IMR-90 (cell line): ENCODE measurements around the gene FITM2. TPM values are rescaled to one million over a fixed set of nuclear protein-coding genes. Genes with fewer than 3 reads are reported as not detected.

Source experiments
- ATAC-seq: fragments of 200-7000 bp; cut with Tn5 transposase; 2 replicates; pipeline ENCODE4 v1.9.1; 2020; ENCODE audit warnings: low read depth, mild to moderate bottlenecking, moderate library complexity
- BruUV-seq: library from RNA; stranded (reverse); fragments of 400-500 nt; replicated peaks from 2 replicates; lab custom pipeline; 2021; lab: Mats Ljungman, UMichigan
- CTCF ChIA-PET: fragments of 300-600 bp; formaldehyde crosslinking; extraction: SDS; loops from one replicate; lab custom pipeline; 2021; ENCODE audit warnings: antibody characterized with exemption; lab: Yijun Ruan, JAX
- POLR2A ChIA-PET: fragments of 300-600 bp; sonication (Branson Sonifier 250); formaldehyde crosslinking; loops from one replicate; lab custom pipeline; 2022; ENCODE audit warnings: antibody characterized with exemption; ENCODE audit not compliant: unreplicated experiment; lab: Charles Lee
- DNase-seq: peaks from one replicate; pipeline ENCODE4 v3.0.0; 2013
- H2AFZ ChIP-seq: replicated peaks from 2 replicates; pipeline ENCODE3; 2013; ENCODE audit warnings: low read length, mild to moderate bottlenecking; ENCODE audit not compliant: poor library complexity
- H2AK5ac ChIP-seq: 2 replicates; pipeline ENCODE4 v1.6.1; 2013; ENCODE audit warnings: low read depth, low read length, inconsistent platforms
- H2AK9ac ChIP-seq: replicated peaks from 2 replicates; pipeline ENCODE3; 2013; ENCODE audit warnings: mild to moderate bottlenecking, low read depth, low read length, moderate library complexity; ENCODE audit not compliant: poor library complexity
- H2BK120ac ChIP-seq: 2 replicates; pipeline ENCODE4 v1.6.1; 2013; ENCODE audit warnings: low read depth, low read length, inconsistent platforms
- H2BK15ac ChIP-seq: 3 replicates; pipeline ENCODE4 v1.6.1; 2013; ENCODE audit warnings: low read depth, low read length, inconsistent platforms
- H2BK20ac ChIP-seq: 2 replicates; pipeline ENCODE4 v1.6.1; 2013; ENCODE audit warnings: low read depth, mild to moderate bottlenecking, inconsistent platforms, low read length, moderate library complexity
- H2BK5ac ChIP-seq: 2 replicates; pipeline ENCODE4 v1.6.1; 2013; ENCODE audit warnings: mild to moderate bottlenecking, low read depth, low read length, inconsistent platforms; ENCODE audit not compliant: poor library complexity, severe bottlenecking
- H3K14ac ChIP-seq: replicated peaks from 2 replicates; pipeline ENCODE4 v1.6.1; 2013; ENCODE audit warnings: low read depth, low read length, inconsistent platforms
- H3K18ac ChIP-seq: 2 replicates; pipeline ENCODE4 v1.6.1; 2013; ENCODE audit warnings: low read depth, low read length, control low read depth
- H3K23ac ChIP-seq: 2 replicates; pipeline ENCODE4 v1.6.1; 2013; ENCODE audit warnings: low read depth, low read length, inconsistent platforms
- H3K27ac ChIP-seq: 2 replicates; pipeline ENCODE4 v1.5.1; 2013; ENCODE audit warnings: mild to moderate bottlenecking, control low read depth, low read length; ENCODE audit not compliant: insufficient read depth
- H3K27me3 ChIP-seq: 2 replicates; pipeline ENCODE4 v1.6.1; 2013; ENCODE audit warnings: low read length; ENCODE audit not compliant: control insufficient read depth, insufficient read depth
- H3K36me3 ChIP-seq: 2 replicates; pipeline ENCODE4 v1.6.1; 2013; ENCODE audit warnings: low read length, mixed read lengths; ENCODE audit not compliant: control insufficient read depth, insufficient read depth
- H3K4ac ChIP-seq: 2 replicates; pipeline ENCODE4 v1.6.1; 2013; ENCODE audit warnings: low read depth, low read length, inconsistent platforms
- H3K4me1 ChIP-seq: 2 replicates; pipeline ENCODE4 v1.6.1; 2013; ENCODE audit warnings: low read length, mixed read lengths; ENCODE audit not compliant: control insufficient read depth, insufficient read depth
- H3K4me2 ChIP-seq: 2 replicates; pipeline ENCODE4 v1.6.1; 2013; ENCODE audit warnings: low read depth, mild to moderate bottlenecking, control low read depth, low read length, moderate library complexity
- H3K4me3 ChIP-seq: 2 replicates; pipeline ENCODE4 v1.5.1; 2013; ENCODE audit warnings: low read depth, mild to moderate bottlenecking, control low read depth, low read length, moderate library complexity; ENCODE audit not compliant: insufficient read depth
- H3K56ac ChIP-seq: 2 replicates; pipeline ENCODE4 v1.6.1; 2013; ENCODE audit warnings: low read length, inconsistent platforms; ENCODE audit not compliant: insufficient read depth; ENCODE audit errors: extremely low read depth
- H3K79me1 ChIP-seq, 2 experiments: 2 replicates each; pipeline ENCODE4 v1.6.1; 2013; ENCODE audit warnings: low read length in 2 of 2, inconsistent platforms in 1 of 2, low read depth in 1 of 2
- H3K9ac ChIP-seq: 2 replicates; pipeline ENCODE4 v1.6.1; 2013; ENCODE audit warnings: low read depth, low read length, control low read depth
- H3K9me1 ChIP-seq: 2 replicates; pipeline ENCODE4 v1.6.1; 2013; ENCODE audit warnings: low read length, inconsistent platforms; ENCODE audit not compliant: insufficient read depth
- H3K9me3 ChIP-seq: 2 replicates; pipeline ENCODE4 v1.6.1; 2013; ENCODE audit warnings: low read length; ENCODE audit not compliant: control insufficient read depth, insufficient read depth
- H4K20me1 ChIP-seq: 2 replicates; pipeline ENCODE4 v1.6.1; 2013; ENCODE audit warnings: low read length, inconsistent platforms; ENCODE audit not compliant: insufficient read depth
- H4K5ac ChIP-seq: 2 replicates; pipeline ENCODE4 v1.6.1; 2013; ENCODE audit warnings: mild to moderate bottlenecking, low read depth, low read length, control low read depth
- H4K8ac ChIP-seq, 2 experiments: 2 replicates each; pipeline ENCODE4 v1.6.1; 2013; ENCODE audit warnings: low read depth in 2 of 2, low read length in 2 of 2, control low read depth in 1 of 2, inconsistent platforms in 1 of 2
- H4K91ac ChIP-seq: 2 replicates; pipeline ENCODE4 v1.6.1; 2013; ENCODE audit warnings: low read depth, low read length, inconsistent platforms; ENCODE audit not compliant: insufficient read depth
- BHLHE40 ChIP-seq: fragments of 150-350 bp; IDR thresholded peaks from 2 replicates; pipeline ENCODE4 v1.6.1; 2016; ENCODE audit warnings: mild to moderate bottlenecking, low read depth, low read length
- CEBPB ChIP-seq: IDR thresholded peaks from 2 replicates; pipeline ENCODE4 v1.6.1; 2012; ENCODE audit warnings: low read depth, low read length, improper control_type of control experiment
- CTCF ChIP-seq: conservative IDR thresholded peaks from 2 replicates; pipeline ENCODE4 v1.5.1; 2012; ENCODE audit warnings: mild to moderate bottlenecking, low read depth, low read length, improper control_type of control experiment
- MAFK ChIP-seq: IDR thresholded peaks from 2 replicates; pipeline ENCODE4 v1.6.1; 2012; ENCODE audit warnings: low read depth, low read length, improper control_type of control experiment
- MAZ ChIP-seq: IDR thresholded peaks from 2 replicates; pipeline ENCODE4 v1.6.1; 2012; ENCODE audit warnings: low read depth, mild to moderate bottlenecking, low read length, improper control_type of control experiment, moderate library complexity, borderline replicate concordance
- MXI1 ChIP-seq: IDR thresholded peaks from 2 replicates; pipeline ENCODE4 v1.6.1; 2012; ENCODE audit warnings: low read depth, mild to moderate bottlenecking, low read length, moderate library complexity, borderline replicate concordance
- RAD21 ChIP-seq: IDR thresholded peaks from 2 replicates; pipeline ENCODE4 v1.6.1; 2012; ENCODE audit warnings: low read length, improper control_type of control experiment
- USF2 ChIP-seq: fragments of 150-350 bp; IDR thresholded peaks from 2 replicates; pipeline ENCODE4 v1.6.1; 2017; ENCODE audit warnings: mild to moderate bottlenecking, antibody characterized with exemption, low read length, low read depth
- WGBS, 2 experiments: methylation state at CpG; one replicate each; pipeline versions ENCODE4 v1.1.5 to v1.1.7; 2013; ENCODE audit warnings: missing lambda C conversion rate in 2 of 2; ENCODE audit not compliant: insufficient read length in 1 of 2; ENCODE audit errors: extremely low coverage in 2 of 2; 5-methylcytosine and 5-hydroxymethylcytosine counted together
- dilution Hi-C: fragments of 300-500 bp; cut with HindIII; formaldehyde crosslinking; loops from one replicate; pipeline ENCODE4 v1.14.3; 2018; ENCODE audit warnings: low sequenced_read_pairs; ENCODE audit not compliant: unreplicated experiment
- in situ Hi-C: fragments of 300-500 bp; cut with MboI; formaldehyde crosslinking; loops from 3 replicates; pipeline ENCODE4 v1.14.3; 2019; ENCODE audit warnings: low sequenced_read_pairs, inconsistent platforms, mixed read lengths
- intact Hi-C: fragments of 100-400 bp; cut with micrococcal nuclease; formaldehyde crosslinking; loops from 2 replicates; pipeline ENCODE4 v1.10.0; 2022
- polyA plus RNA-seq, 3 experiments: library from polyadenylated mRNA; depleted of rRNA; stranded (reverse); fragments of >200 nt; gene quantifications; 2 replicates each; pipeline ENCODE4 v1.2.3, GENCODE V29; 2012; ENCODE audit warnings: low replicate concordance in 1 of 3
- total RNA-seq: library from RNA; depleted of rRNA; stranded (reverse); fragments of >200 nt; gene quantifications from 2 replicates; pipeline ENCODE4 v1.2.3, GENCODE V29; 2012

FITM2 gene
- total and polyA plus RNA-seq, 2 of the 4 experiments (the other 2 are of a cell fraction) = 3.4 to 6.5 TPM

GRCh38 chr20:44334709-44335108, 23.7 kb upstream of the FITM2 start:
- Histone ChIP-seq H3K79me1 (no peaks in the 10 kb centered on the region), H2AK9ac (no peak overlapping the region), H2BK120ac (no peak overlapping the region), H2AK5ac (no peak overlapping the region), H4K20me1 (no peaks in the 10 kb centered on the region), H3K4ac (no peak overlapping the region), H3K4me3 (no peak overlapping the region), H3K27me3 (peaks cover 43% of the 10 kb centered on the region), H3K36me3 (no peaks in the 10 kb centered on the region), H3K18ac (no peak overlapping the region), H3K4me1 (no peaks in the 10 kb centered on the region), H2BK20ac (no peak overlapping the region), H3K9me3 (no peaks in the 10 kb centered on the region), H3K9ac (no peak overlapping the region), H4K5ac (no peak overlapping the region), H2BK15ac (no peak overlapping the region), H3K4me2 (no peak overlapping the region), H2AFZ (no peak overlapping the region), H2BK5ac (no peak overlapping the region), H3K27ac (no peak overlapping the region), H4K8ac (no peak overlapping the region), H3K23ac (no peak overlapping the region), H3K14ac (no peak overlapping the region), H3K9me1 (no peaks in the 10 kb centered on the region), H4K91ac (no peak overlapping the region), H3K56ac (no peak overlapping the region)
- ATAC-seq = no peak
- dilution Hi-C loops (no loop called here), intact Hi-C loops (no loop called here), in situ Hi-C loops (no loop called here)
- WGBS, 2 experiments = 57% methylated on average over 2 of the region's 4 CpGs; no CpG with 5 or more reads in 1 of the 2 experiments
- CTCF ChIA-PET = no interaction called here
- TF ChIP-seq BHLHE40 = no peak
- TF ChIP-seq CTCF = no peak
- no peak for TF ChIP-seq RAD21
- no peak for TF ChIP-seq USF2
- TF ChIP-seq MAZ = no peak
- no peak for TF ChIP-seq CEBPB
- TF ChIP-seq MAFK = no peak
- TF ChIP-seq MXI1 = no peak
- POLR2A ChIA-PET = no interaction called here
- DNase-seq = no peak
- BruUV-seq = no TSS peak
